H1 (cell line): ENCODE data around the gene POP5. TPM values are rescaled to one million over a fixed set of nuclear protein-coding genes. Genes with fewer than 3 reads are reported as not detected.

ENCODE experiments used
- CTCF ChIA-PET: fragments of 300-600 bp; sonication (Branson Sonifier 250); formaldehyde crosslinking; loops from one replicate; lab custom pipeline; 2021; ENCODE audit not compliant: partially characterized antibody; lab: Charles Lee
- POLR2A ChIA-PET: fragments of 300-600 bp; sonication (Branson Sonifier 250); formaldehyde crosslinking; loops from one replicate; lab custom pipeline; 2021; ENCODE audit warnings: inconsistent platforms; ENCODE audit not compliant: partially characterized antibody; lab: Charles Lee
- DNase-seq, 2 experiments: peaks; one replicate each; pipeline versions ENCODE4 v3.0.0 to v3.0.0-alpha.2; 2010 to 2022; ENCODE audit warnings: low spot score in 2 of 2, low read depth in 1 of 2, mixed read lengths in 1 of 2
- FAIRE-seq: peaks from 2 replicates; lab custom pipeline; 2011; peaks lifted over from hg19 to GRCh38; lab: Jason Lieb, UNC
- H2AFZ ChIP-seq: 2 replicates; pipeline ENCODE4 v1.8.1; 2012; ENCODE audit warnings: low read length, inconsistent platforms
- H2AK5ac ChIP-seq: 2 replicates; pipeline ENCODE4 v1.6.1; 2013; ENCODE audit warnings: low read depth, low read length
- H2BK120ac ChIP-seq: replicated peaks from 2 replicates; pipeline ENCODE3; 2013; ENCODE audit warnings: low read depth, low read length, inconsistent platforms
- H2BK12ac ChIP-seq: 2 replicates; pipeline ENCODE4 v1.6.1; 2013; ENCODE audit warnings: low read depth, low read length
- H2BK15ac ChIP-seq: 2 replicates; pipeline ENCODE4 v1.6.1; 2013; ENCODE audit warnings: low read length
- H2BK20ac ChIP-seq: 2 replicates; pipeline ENCODE4 v1.6.1; 2013; ENCODE audit warnings: low read length
- H2BK5ac ChIP-seq: 2 replicates; pipeline ENCODE4 v1.6.1; 2013; ENCODE audit warnings: low read depth, low read length
- H3K14ac ChIP-seq: 2 replicates; pipeline ENCODE4 v1.6.1; 2013; ENCODE audit warnings: inconsistent platforms; ENCODE audit not compliant: insufficient read length
- H3K18ac ChIP-seq: 2 replicates; pipeline ENCODE4 v1.6.1; 2013; ENCODE audit warnings: low read length; ENCODE audit errors: extremely low read depth
- H3K23ac ChIP-seq: 2 replicates; pipeline ENCODE4 v1.6.1; 2013; ENCODE audit warnings: inconsistent platforms; ENCODE audit not compliant: insufficient read length
- H3K23me2 ChIP-seq: 2 replicates; pipeline ENCODE4 v1.6.1; 2013; ENCODE audit warnings: low read depth, low read length
- H3K27ac ChIP-seq: 2 replicates; pipeline ENCODE4 v1.6.1; 2011; ENCODE audit warnings: low read depth, low read length, inconsistent platforms
- H3K27me3 ChIP-seq, 4 experiments: replicated peaks in 1 of 4; 1 replicate in 1 of 4; 2 replicates in 3 of 4; pipeline versions ENCODE4 v1.6.1 to v1.8.1; 2011 to 2013; ENCODE audit warnings: low read length in 3 of 4, mild to moderate bottlenecking in 3 of 4, inconsistent platforms in 2 of 4, mixed read lengths in 2 of 4, moderate library complexity in 1 of 4; ENCODE audit not compliant: control insufficient read depth in 3 of 4, insufficient read depth in 3 of 4; ENCODE audit errors: extremely low read depth in 1 of 4
- H3K36me3 ChIP-seq, 4 experiments: 2 replicates each; pipeline versions ENCODE4 v1.6.1 to v1.8.1; 2011 to 2013; ENCODE audit warnings: mild to moderate bottlenecking in 4 of 4, low read length in 3 of 4, moderate library complexity in 2 of 4, control low read depth in 1 of 4, inconsistent platforms in 1 of 4; ENCODE audit not compliant: insufficient read depth in 4 of 4, control insufficient read depth in 2 of 4
- H3K4ac ChIP-seq: replicated peaks from 2 replicates; pipeline ENCODE3; 2013; ENCODE audit warnings: low read length, low read depth, mixed read lengths, inconsistent platforms; ENCODE audit not compliant: insufficient read length
- H3K4me1 ChIP-seq, 4 experiments: replicated peaks in 1 of 4; 1 replicate in 1 of 4; 2 replicates in 3 of 4; pipeline versions ENCODE4 v1.6.1 to v1.8.1; 2011 to 2013; ENCODE audit warnings: low read length in 3 of 4, inconsistent platforms in 2 of 4, mixed read lengths in 1 of 4; ENCODE audit not compliant: insufficient read depth in 4 of 4, control insufficient read depth in 3 of 4
- H3K4me2 ChIP-seq, 2 experiments: 2 replicates each; pipeline versions ENCODE4 v1.6.1 to v1.8.1; 2011 to 2013; ENCODE audit warnings: low read depth in 2 of 2, low read length in 2 of 2, control low read depth in 1 of 2, inconsistent platforms in 1 of 2, mild to moderate bottlenecking in 1 of 2; ENCODE audit not compliant: insufficient read depth in 1 of 2
- H3K4me3 ChIP-seq, 4 experiments: fragments of 200-600, 300-600 bp in 1 of 4; sonication (generic), shearing (Covaris generic), sonication (Bioruptor Twin) in 1 of 4; 2 replicates each; pipeline versions ENCODE4 v1.5.1 to v1.8.1; 2011 to 2016; ENCODE audit warnings: low read length in 4 of 4, low read depth in 3 of 4, control low read depth in 2 of 4, inconsistent platforms in 2 of 4, mild to moderate bottlenecking in 2 of 4, mixed read lengths in 1 of 4, moderate library complexity in 1 of 4; ENCODE audit not compliant: insufficient read depth in 2 of 4; ENCODE audit errors: extremely low read depth in 1 of 4
- H3K56ac ChIP-seq: replicated peaks from 2 replicates; pipeline ENCODE3; 2013; ENCODE audit warnings: low read depth, mild to moderate bottlenecking, mixed read lengths, low read length, inconsistent platforms; ENCODE audit not compliant: insufficient read length
- H3K79me1 ChIP-seq: 2 replicates; pipeline ENCODE4 v1.6.1; 2013; ENCODE audit warnings: low read depth, low read length, control low read depth
- H3K79me2 ChIP-seq, 2 experiments: 2 replicates each; pipeline versions ENCODE4 v1.6.1 to v1.8.1; 2012 to 2013; ENCODE audit warnings: low read length in 2 of 2, mild to moderate bottlenecking in 2 of 2, inconsistent platforms in 1 of 2; ENCODE audit not compliant: insufficient read depth in 2 of 2, control insufficient read depth in 1 of 2
- H3K9ac ChIP-seq, 4 experiments: replicated peaks in 1 of 4; 1 replicate in 1 of 4; 2 replicates in 3 of 4; pipeline versions ENCODE4 v1.6.1 to v1.8.1; 2011 to 2013; ENCODE audit warnings: low read depth in 3 of 4, low read length in 3 of 4, control low read depth in 2 of 4, mild to moderate bottlenecking in 2 of 4, moderate library complexity in 2 of 4, inconsistent platforms in 1 of 4; ENCODE audit errors: extremely low read depth in 1 of 4
- H3K9me3 ChIP-seq, 2 experiments: 2 replicates each; pipeline versions ENCODE4 v1.6.1 to v1.8.1; 2012 to 2013; ENCODE audit warnings: mild to moderate bottlenecking in 2 of 2, moderate library complexity in 2 of 2, control low read depth in 1 of 2, inconsistent platforms in 1 of 2, low read depth in 1 of 2, low read length in 1 of 2, mixed read lengths in 1 of 2; ENCODE audit not compliant: insufficient read depth in 2 of 2
- H4K20me1 ChIP-seq, 2 experiments: replicated peaks in 1 of 2; 2 replicates each; pipeline versions ENCODE3 to v1.8.1; 2011 to 2013; ENCODE audit warnings: inconsistent platforms in 2 of 2, low read length in 2 of 2, mild to moderate bottlenecking in 1 of 2; ENCODE audit not compliant: insufficient read depth in 2 of 2, control insufficient read depth in 1 of 2
- H4K5ac ChIP-seq: 2 replicates; pipeline ENCODE4 v1.6.1; 2013; ENCODE audit warnings: low read length, low read depth, mixed read lengths, inconsistent platforms; ENCODE audit not compliant: insufficient read length
- H4K8ac ChIP-seq: 2 replicates; pipeline ENCODE4 v1.8.0; 2013; ENCODE audit warnings: mild to moderate bottlenecking, moderate library complexity, low read length, inconsistent platforms; ENCODE audit not compliant: insufficient read depth; ENCODE audit errors: extremely low read depth
- H4K91ac ChIP-seq: replicated peaks from 2 replicates; pipeline ENCODE3; 2013; ENCODE audit warnings: low read length, mixed read lengths, inconsistent platforms; ENCODE audit not compliant: insufficient read length
- ATF3 ChIP-seq: IDR thresholded peaks from 2 replicates; pipeline ENCODE4 v1.6.1; 2011; ENCODE audit warnings: low read depth, mild to moderate bottlenecking, low read length; ENCODE audit not compliant: insufficient read depth
- BACH1 ChIP-seq: IDR thresholded peaks from 2 replicates; pipeline ENCODE4 v1.6.1; 2012; ENCODE audit warnings: low read length, improper control_type of control experiment
- CEBPB ChIP-seq: IDR thresholded peaks from 2 replicates; pipeline ENCODE4 v1.6.1; 2012; ENCODE audit warnings: low read depth, low read length
- GABPA ChIP-seq: IDR thresholded peaks from 2 replicates; pipeline ENCODE4 v1.6.1; 2011; ENCODE audit warnings: mild to moderate bottlenecking, low read length, moderate library complexity, borderline replicate concordance; ENCODE audit not compliant: insufficient read depth
- KDM1A ChIP-seq: fragments of 200-600, 300-600 bp; sonication (generic); IDR thresholded peaks from 2 replicates; pipeline ENCODE4 v1.7.1; 2016; ENCODE audit warnings: mild to moderate bottlenecking, low read length, borderline replicate concordance
- MAFK ChIP-seq: IDR thresholded peaks from 2 replicates; pipeline ENCODE4 v1.6.1; 2012; ENCODE audit warnings: low read depth, mild to moderate bottlenecking, improper control_type of control experiment, low read length
- RFX5 ChIP-seq: IDR thresholded peaks from 2 replicates; pipeline ENCODE4 v1.6.1; 2011; ENCODE audit warnings: low read depth, low read length, improper control_type of control experiment, borderline replicate concordance
- SIX5 ChIP-seq: IDR thresholded peaks from 2 replicates; pipeline ENCODE4 v1.6.1; 2011; ENCODE audit warnings: mild to moderate bottlenecking, low read depth, low read length
- TBP ChIP-seq: IDR thresholded peaks from 2 replicates; pipeline ENCODE4 v1.6.1; 2011; ENCODE audit warnings: low read depth, low read length, improper control_type of control experiment
- WGBS, 2 experiments: shearing (Covaris generic) in 1 of 2; methylation state at CpG; one replicate each; pipeline versions ENCODE4 v1.1.6 to v1.1.7; 2013 to 2015; ENCODE audit warnings: low lambda C conversion rate in 2 of 2, mixed read lengths in 2 of 2, inconsistent platforms in 1 of 2, low coverage in 1 of 2, missing lambda C conversion rate in 1 of 2; ENCODE audit not compliant: insufficient replicate concordance in 2 of 2, insufficient coverage in 1 of 2, insufficient read length in 1 of 2; ENCODE audit errors: extremely low coverage in 1 of 2, missing lambda C conversion rate in 1 of 2; 5-methylcytosine and 5-hydroxymethylcytosine counted together
- polyA plus RNA-seq, 7 experiments: library from polyadenylated mRNA; depleted of rRNA in 3 of 7; stranded (reverse) in 5 of 7; unstranded in 2 of 7; fragments of >200 nt in 5 of 7; fragments of 200-250 nt in 2 of 7; gene quantifications; 1 replicate in 5 of 7; 2 replicates in 1 of 7; 4 replicates in 1 of 7; pipeline versions ENCODE4 v1.2.1 to v1.2.3, GENCODE V29; 2011 to 2013; ENCODE audit warnings: missing spikeins in 2 of 7, mixed read lengths in 2 of 7
- total RNA-seq: library from RNA; stranded (reverse); fragmentation: NEBNext Ultra II Directional; extraction: Animal tissue kit (Norgen Biotek cat#: 25700); gene quantifications from 2 replicates; pipeline ENCODE4 v1.2.1, GENCODE V29; 2021

The POP5 gene
- total and polyA plus RNA-seq, 2 of the 8 experiments (the other 6 are each of a cell fraction or from before 2014, with no cell fraction given), result 59.7 to 124 TPM

- H3K18ac ChIP-seq, result no peak overlapping the region
- CTCF ChIA-PET, result interaction anchor here (0.6 to 1.7 kb wide), 3 partner anchors 44 to 1053 kb away, joined by 3 to 4 read pairs (median 4); no protein-coding TSS in a partner anchor
- H3K14ac ChIP-seq, result no peak overlapping the region
- no peak overlapping the region for H2BK12ac ChIP-seq
- peaks cover 8% of the 10 kb centered on the region for H3K79me1 ChIP-seq
- no peaks in the 10 kb centered on the region for H3K9me3 ChIP-seq
- no peak overlapping the region for H2BK20ac ChIP-seq
- TF ChIP-seq SIX5 (no peak), ATF3 (no peak), CEBPB (no peak), KDM1A (no peak), TBP (no peak), BACH1 (peak; percentile 38; the same call in 1 of the 2 replicates), RFX5 (no peak), MAFK (no peak), GABPA (no peak)
- TF ChIP-seq, all 59 proteins: peak for 1
- H3K23ac ChIP-seq, result no peak overlapping the region
- H3K9ac ChIP-seq, result no peak overlapping the region
- H3K27me3 ChIP-seq, result no peaks in the 10 kb centered on the region
- no peak overlapping the region for H4K8ac ChIP-seq
- H3K27ac ChIP-seq, result no peak overlapping the region
- H2BK15ac ChIP-seq, result no peak overlapping the region
- H3K56ac ChIP-seq, result no peak overlapping the region
- peaks cover 32 to 94% of the 10 kb centered on the region in 2 experiments for H3K79me2 ChIP-seq
- 89% methylated on average over 1 of the region's 1 CpG; no CpG with 5 or more reads in 1 of the 2 experiments for WGBS, 2 experiments
- H4K5ac ChIP-seq, result no peak overlapping the region
- no peak overlapping the region for H3K4ac ChIP-seq
- no peak overlapping the region for H2BK120ac ChIP-seq
- H3K36me3 ChIP-seq, result peaks cover 0 to 16% (median 2%) of the 10 kb centered on the region in 4 experiments; a peak in 2 of 8 replicates
- no peak overlapping the region for H2BK5ac ChIP-seq
- H2AK5ac ChIP-seq, result no peak overlapping the region
- H3K4me3 ChIP-seq, result no peak overlapping the region
- DNase-seq (no peak), FAIRE-seq (no peak)
- no peak overlapping the region for H3K4me2 ChIP-seq
- peaks cover 3% of the 10 kb centered on the region; the same call in 1 of the 2 replicates for H3K23me2 ChIP-seq
- POLR2A ChIA-PET, result interaction anchor here (0.9 to 1.6 kb wide), 4 partner anchors 10 to 78 kb away, joined by 3 to 6 read pairs (median 4); partner anchors contain the start of genes COQ5 and DYNLL1
- H2AFZ ChIP-seq, result no peak overlapping the region
- peaks cover 3 to 8% (median 6%) of the 10 kb centered on the region in 4 experiments; a peak in 5 of 7 replicates for H3K4me1 ChIP-seq
- no peak overlapping the region for H4K91ac ChIP-seq
- H4K20me1 ChIP-seq, result peaks cover 19 to 27% of the 10 kb centered on the region in 2 experiments
Observed at GRCh38 chr12:120539303-120539702, 41.9 kb downstream of the POP5 start.
